ENCODE measurements around the gene CLDN9. TPM values are rescaled to one million over a fixed set of nuclear protein-coding genes. Genes with fewer than 3 reads are reported as not detected.
"Not testable (repeated sequence)": the region's sequence is repeated elsewhere in the genome, so short reads cannot be mapped to it uniquely, and the experiment has no call there.

The CLDN9 gene
- total RNA-seq, 1 experiment from 2014 or later = not detected

DNA sequence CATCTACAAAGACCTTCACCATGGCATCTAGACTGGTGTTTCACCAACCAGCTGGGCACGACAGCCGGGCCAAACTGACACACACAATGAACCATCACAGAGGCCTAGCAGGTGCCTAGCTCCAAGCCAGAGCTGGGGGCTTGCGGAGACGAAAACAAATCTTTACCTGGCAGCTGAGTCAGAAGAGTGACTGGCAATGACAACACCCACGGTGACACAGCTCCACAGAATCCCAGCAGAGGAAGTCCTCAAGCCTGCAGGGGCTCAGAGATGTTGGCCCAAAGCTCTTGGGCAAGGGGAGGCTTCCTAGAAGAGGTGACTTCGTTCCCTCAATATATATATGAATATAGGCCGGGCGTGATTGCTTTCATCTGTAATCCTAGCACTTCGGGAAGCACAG is 38.8 kb downstream of the CLDN9 start:
- DNase-seq (ENCODE audit: low spot score) = no peak
- CTCF ChIA-PET = interaction anchor here (0.7 kb wide), 1 partner anchor 92 kb away, joined by 3 read pairs; no protein-coding TSS in a partner anchor
- Histone ChIP-seq H3K27me3 (replicated peaks; ENCODE audit: insufficient read depth, low read depth, low read length, poor library complexity) (peaks cover 12% of the 10 kb centered on the region), H3K36me3 (ENCODE audit: insufficient read depth, low read length, poor library complexity, severe bottlenecking) (no peaks in the 10 kb centered on the region), H3K4me1 (ENCODE audit: insufficient read depth, low read length, poor library complexity, severe bottlenecking) (no peaks in the 10 kb centered on the region), H3K9me3 (ENCODE audit: low read depth, low read length, poor library complexity, severe bottlenecking) (no peaks in the 10 kb centered on the region), H3K4me3 (ENCODE audit: low read depth, low read length, poor library complexity, severe bottlenecking) (no peak overlapping the region), H3K27ac (ENCODE audit: low read depth, low read length, poor library complexity, severe bottlenecking) (no peak overlapping the region)
- intact Hi-C loops (cut with micrococcal nuclease; ENCODE audit: unreplicated experiment) = loop anchor here (10.0 kb wide), 1 partner anchor 103 kb away; no protein-coding TSS in a partner anchor
- TF ChIP-seq EZH2 (IDR thresholded peaks at IDR 0.05; ENCODE audit: borderline replicate concordance, low read depth, low read length, poor library complexity, severe bottlenecking) = no peak
- TF ChIP-seq, protein P1, sequence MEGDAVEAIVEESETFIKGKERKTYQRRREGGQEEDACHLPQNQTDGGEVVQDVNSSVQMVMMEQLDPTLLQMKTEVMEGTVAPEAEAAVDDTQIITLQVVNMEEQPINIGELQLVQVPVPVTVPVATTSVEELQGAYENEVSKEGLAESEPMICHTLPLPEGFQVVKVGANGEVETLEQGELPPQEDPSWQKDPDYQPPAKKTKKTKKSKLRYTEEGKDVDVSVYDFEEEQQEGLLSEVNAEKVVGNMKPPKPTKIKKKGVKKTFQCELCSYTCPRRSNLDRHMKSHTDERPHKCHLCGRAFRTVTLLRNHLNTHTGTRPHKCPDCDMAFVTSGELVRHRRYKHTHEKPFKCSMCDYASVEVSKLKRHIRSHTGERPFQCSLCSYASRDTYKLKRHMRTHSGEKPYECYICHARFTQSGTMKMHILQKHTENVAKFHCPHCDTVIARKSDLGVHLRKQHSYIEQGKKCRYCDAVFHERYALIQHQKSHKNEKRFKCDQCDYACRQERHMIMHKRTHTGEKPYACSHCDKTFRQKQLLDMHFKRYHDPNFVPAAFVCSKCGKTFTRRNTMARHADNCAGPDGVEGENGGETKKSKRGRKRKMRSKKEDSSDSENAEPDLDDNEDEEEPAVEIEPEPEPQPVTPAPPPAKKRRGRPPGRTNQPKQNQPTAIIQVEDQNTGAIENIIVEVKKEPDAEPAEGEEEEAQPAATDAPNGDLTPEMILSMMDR (conservative IDR thresholded peaks at IDR 0.05; ENCODE audit: low read depth, low read length) = no peak
- no TSS peak for BruUV-seq (replicated peaks)
- POLR2A ChIA-PET (ENCODE audit: low non-redundant PET) = no interaction called here

DNA sequence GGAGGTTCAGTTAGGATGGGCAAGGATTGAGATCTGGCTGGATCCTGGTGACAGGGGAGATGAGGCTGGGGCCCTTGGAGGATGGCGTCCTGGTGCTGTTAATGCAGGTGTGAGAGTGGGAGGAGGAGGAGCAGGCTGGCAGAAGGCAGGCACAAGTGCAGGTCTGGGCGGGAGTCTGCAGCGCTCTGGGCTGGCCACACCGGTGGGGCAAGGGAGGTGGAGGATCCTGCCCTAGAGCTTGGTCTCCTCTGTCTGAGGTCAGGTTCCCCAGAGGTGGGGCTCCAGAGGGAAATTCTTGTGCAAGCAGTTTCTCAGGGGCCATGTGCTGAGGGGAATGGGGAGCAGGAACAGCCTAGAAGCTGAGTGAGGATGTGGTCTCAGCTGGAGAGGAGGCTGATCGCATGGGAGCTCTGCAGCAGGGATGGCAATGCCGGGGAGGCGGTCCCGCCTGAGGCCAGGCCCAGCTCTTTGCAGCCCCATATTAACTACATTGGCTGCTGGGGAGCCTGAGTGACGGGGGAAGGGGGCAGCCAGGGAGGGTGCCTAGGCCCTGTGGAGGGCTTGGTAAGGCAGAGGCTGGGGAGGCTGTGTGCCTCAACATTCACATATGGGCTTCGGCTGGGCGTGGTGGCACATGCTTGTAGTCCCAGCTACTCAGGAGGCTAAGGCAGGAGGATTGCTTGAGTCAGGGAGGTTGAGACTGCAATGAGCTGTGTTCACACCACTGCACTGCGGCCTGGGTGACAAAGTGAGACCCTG is 40.0 kb downstream of the CLDN9 start:
- H3K9me3 ChIP-seq (ENCODE audit: low read depth, low read length, poor library complexity, severe bottlenecking); H3K27me3 ChIP-seq (replicated peaks; ENCODE audit: insufficient read depth, low read depth, low read length, poor library complexity); CTCF ChIA-PET; BruUV-seq (replicated peaks); H3K27ac ChIP-seq (ENCODE audit: low read depth, low read length, poor library complexity, severe bottlenecking); H3K36me3 ChIP-seq (ENCODE audit: insufficient read depth, low read length, poor library complexity, severe bottlenecking); H3K4me3 ChIP-seq (ENCODE audit: low read depth, low read length, poor library complexity, severe bottlenecking); H3K4me1 ChIP-seq (ENCODE audit: insufficient read depth, low read length, poor library complexity, severe bottlenecking); POLR2A ChIA-PET (ENCODE audit: low non-redundant PET); DNase-seq (ENCODE audit: low spot score): not testable (repeated sequence)
- intact Hi-C loops (cut with micrococcal nuclease; ENCODE audit: unreplicated experiment) = loop anchor here (10.0 kb wide), 1 partner anchor 102 kb away; no protein-coding TSS in a partner anchor

DNA sequence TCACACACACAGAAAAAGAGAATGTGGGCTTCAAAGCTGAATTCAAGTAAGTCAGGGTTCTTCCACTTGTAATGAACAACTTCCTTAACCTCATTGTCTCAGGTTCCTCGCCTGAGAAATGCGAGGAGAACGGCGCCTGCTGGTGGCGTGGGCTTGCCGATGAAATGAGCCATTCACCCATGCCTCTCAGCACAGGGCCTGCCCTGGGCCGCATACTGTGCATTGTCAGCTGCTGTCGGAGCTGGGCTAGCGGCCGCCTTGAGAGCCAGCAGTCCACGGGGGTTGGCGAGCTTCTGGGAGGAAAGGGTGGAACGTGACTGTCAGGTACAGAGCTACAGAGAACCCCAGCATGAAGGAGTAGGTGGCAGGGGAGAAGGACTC is 40.6 kb downstream of the CLDN9 start:
- DNase-seq (ENCODE audit: low spot score); BruUV-seq (replicated peaks); POLR2A ChIA-PET (ENCODE audit: low non-redundant PET); H3K4me1 ChIP-seq (ENCODE audit: insufficient read depth, low read length, poor library complexity, severe bottlenecking); H3K27ac ChIP-seq (ENCODE audit: low read depth, low read length, poor library complexity, severe bottlenecking); H3K4me3 ChIP-seq (ENCODE audit: low read depth, low read length, poor library complexity, severe bottlenecking); H3K9me3 ChIP-seq (ENCODE audit: low read depth, low read length, poor library complexity, severe bottlenecking); H3K36me3 ChIP-seq (ENCODE audit: insufficient read depth, low read length, poor library complexity, severe bottlenecking); H3K27me3 ChIP-seq (replicated peaks; ENCODE audit: insufficient read depth, low read depth, low read length, poor library complexity); CTCF ChIA-PET: not testable (repeated sequence)
- intact Hi-C loops (cut with micrococcal nuclease; ENCODE audit: unreplicated experiment) = loop anchor here (10.0 kb wide), 1 partner anchor 101 kb away; no protein-coding TSS in a partner anchor

DNA sequence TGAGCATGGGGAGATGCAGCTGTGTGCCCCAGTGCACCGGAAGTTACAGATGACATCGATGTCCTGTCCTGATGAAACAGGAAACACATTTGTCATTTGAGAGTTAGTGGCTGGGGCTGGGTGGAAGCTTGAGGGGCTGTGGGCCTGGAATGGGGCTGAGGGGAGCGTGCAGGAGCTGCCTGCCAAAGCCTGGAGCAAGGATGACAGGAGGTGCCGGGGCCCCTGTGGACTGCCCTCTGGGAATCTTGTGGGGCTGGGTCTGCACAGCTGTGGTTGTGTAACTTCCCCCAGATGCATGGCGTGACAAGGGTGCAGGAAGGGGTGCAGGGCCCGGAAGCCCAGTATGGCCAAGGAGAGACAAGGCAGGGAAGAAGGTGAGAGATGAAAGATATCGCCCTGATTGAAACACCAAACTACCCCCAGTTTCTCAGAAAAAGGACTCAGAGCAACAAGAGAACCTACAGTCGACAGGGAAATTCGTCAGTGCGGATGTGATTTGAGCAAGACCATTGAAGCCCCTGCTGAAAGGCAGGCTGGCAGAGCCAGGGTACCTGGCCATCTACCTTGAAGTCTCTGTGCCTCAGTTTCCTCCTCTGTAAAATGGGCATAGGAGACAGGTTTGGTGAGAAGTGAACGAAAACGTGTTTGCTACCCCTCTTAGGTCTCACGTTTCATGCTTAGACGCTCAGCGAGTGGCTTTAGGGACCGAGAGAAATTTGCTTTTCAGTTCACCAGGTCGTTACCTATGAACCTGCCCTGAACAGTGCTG is 42.4 kb downstream of the CLDN9 start:
- no peak for DNase-seq (ENCODE audit: low spot score)
- Histone ChIP-seq H3K9me3 (ENCODE audit: low read depth, low read length, poor library complexity, severe bottlenecking) (no peaks in the 10 kb centered on the region), H3K4me3 (ENCODE audit: low read depth, low read length, poor library complexity, severe bottlenecking) (no peak overlapping the region), H3K4me1 (ENCODE audit: insufficient read depth, low read length, poor library complexity, severe bottlenecking) (peaks cover 5% of the 10 kb centered on the region), H3K27me3 (replicated peaks; ENCODE audit: insufficient read depth, low read depth, low read length, poor library complexity) (no peaks in the 10 kb centered on the region), H3K27ac (ENCODE audit: low read depth, low read length, poor library complexity, severe bottlenecking) (no peak overlapping the region), H3K36me3 (ENCODE audit: insufficient read depth, low read length, poor library complexity, severe bottlenecking) (no peaks in the 10 kb centered on the region)
- POLR2A ChIA-PET (ENCODE audit: low non-redundant PET) = no interaction called here
- BruUV-seq (replicated peaks) = no TSS peak
- TF ChIP-seq, protein P1 (conservative IDR thresholded peaks at IDR 0.05; ENCODE audit: low read depth, low read length) = no peak
- TF ChIP-seq EZH2 (IDR thresholded peaks at IDR 0.05; ENCODE audit: borderline replicate concordance, low read depth, low read length, poor library complexity, severe bottlenecking) = no peak
- intact Hi-C loops (cut with micrococcal nuclease; ENCODE audit: unreplicated experiment) = loop anchor here (10.0 kb wide), 1 partner anchor 100 kb away; no protein-coding TSS in a partner anchor
- CTCF ChIA-PET = no interaction called here

DNA sequence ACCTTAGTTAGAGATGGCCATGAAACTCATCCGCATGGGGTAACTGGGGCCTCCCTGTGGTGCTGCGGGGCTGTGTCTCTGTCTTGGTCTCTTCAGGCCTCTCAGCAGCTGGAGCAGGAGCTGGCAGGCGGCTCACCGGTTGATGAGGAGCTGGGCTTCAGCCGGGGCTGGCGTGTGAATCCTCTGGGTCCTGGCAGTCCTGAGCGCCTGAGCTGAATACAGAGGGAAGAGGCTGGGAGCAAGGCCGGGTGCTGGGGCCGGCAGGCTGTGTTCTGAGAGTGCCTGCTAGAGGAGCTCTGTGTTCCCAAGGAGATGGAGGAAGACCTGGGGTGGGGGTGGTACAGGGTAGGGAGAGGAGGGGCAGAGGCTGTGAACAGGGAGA is 43.0 kb downstream of the CLDN9 start:
- H3K36me3 ChIP-seq (ENCODE audit: insufficient read depth, low read length, poor library complexity, severe bottlenecking); BruUV-seq (replicated peaks); H3K9me3 ChIP-seq (ENCODE audit: low read depth, low read length, poor library complexity, severe bottlenecking); POLR2A ChIA-PET (ENCODE audit: low non-redundant PET); H3K4me1 ChIP-seq (ENCODE audit: insufficient read depth, low read length, poor library complexity, severe bottlenecking); H3K4me3 ChIP-seq (ENCODE audit: low read depth, low read length, poor library complexity, severe bottlenecking); H3K27me3 ChIP-seq (replicated peaks; ENCODE audit: insufficient read depth, low read depth, low read length, poor library complexity); DNase-seq (ENCODE audit: low spot score); H3K27ac ChIP-seq (ENCODE audit: low read depth, low read length, poor library complexity, severe bottlenecking): not testable (repeated sequence)
- CTCF ChIA-PET = interaction anchor here (1.0 kb wide), 1 partner anchor 74 kb away, joined by 4 read pairs; no protein-coding TSS in a partner anchor
- intact Hi-C loops (cut with micrococcal nuclease; ENCODE audit: unreplicated experiment) = loop anchor here (10.0 kb wide), 1 partner anchor 99 kb away; no protein-coding TSS in a partner anchor

Data from A673 (cell line).